A673 (cell line): Measurements from ENCODE around the gene FHIT. TPM values are rescaled to one million over a fixed set of nuclear protein-coding genes. Genes with fewer than 3 reads are reported as not detected.

Experiments used
- BruUV-seq: library from RNA; stranded (reverse); fragments of 400-500 nt; replicated peaks from 2 replicates; lab custom pipeline; 2021; lab: Mats Ljungman, UMichigan
- CTCF ChIA-PET: fragments of 300-600 bp; sonication (Branson Sonifier 250); formaldehyde crosslinking; loops from one replicate; lab custom pipeline; 2022; ENCODE audit warnings: antibody characterized with exemption; lab: Charles Lee
- POLR2A ChIA-PET: fragments of 300-600 bp; sonication (Branson Sonifier 250); formaldehyde crosslinking; loops from one replicate; lab custom pipeline; 2022; ENCODE audit warnings: antibody characterized with exemption; ENCODE audit not compliant: low non-redundant PET; lab: Charles Lee
- DNase-seq: peaks from one replicate; pipeline ENCODE4 v3.0.0-alpha.2; 2015; ENCODE audit warnings: low spot score
- H3K27ac ChIP-seq: fragments of 200-600 bp; sonication (generic); 2 replicates; pipeline ENCODE4 v1.5.1; 2016; ENCODE audit warnings: mixed run types, low read depth, mild to moderate bottlenecking, mixed read lengths, antibody characterized with exemption, low read length; ENCODE audit not compliant: poor library complexity, severe bottlenecking
- H3K27me3 ChIP-seq: fragments of 200-600 bp; sonication (generic); replicated peaks from 2 replicates; pipeline ENCODE4 v1.6.1; 2017; ENCODE audit warnings: mixed run types, low read depth, mild to moderate bottlenecking, mixed read lengths, antibody characterized with exemption, low read length; ENCODE audit not compliant: insufficient read depth, poor library complexity
- H3K36me3 ChIP-seq: fragments of 200-600 bp; sonication (generic); 2 replicates; pipeline ENCODE4 v1.6.1; 2016; ENCODE audit warnings: mixed run types, mild to moderate bottlenecking, mixed read lengths, antibody characterized with exemption, low read length; ENCODE audit not compliant: insufficient read depth, poor library complexity, severe bottlenecking
- H3K4me1 ChIP-seq: fragments of 200-600 bp; sonication (generic); 2 replicates; pipeline ENCODE4 v1.6.1; 2017; ENCODE audit warnings: mixed run types, mild to moderate bottlenecking, mixed read lengths, antibody characterized with exemption, low read length; ENCODE audit not compliant: insufficient read depth, poor library complexity, severe bottlenecking
- H3K4me3 ChIP-seq: fragments of 200-600 bp; sonication (generic); 2 replicates; pipeline ENCODE4 v1.5.1; 2016; ENCODE audit warnings: low read depth, mixed run types, mild to moderate bottlenecking, mixed read lengths, low read length; ENCODE audit not compliant: poor library complexity, severe bottlenecking
- H3K9me3 ChIP-seq: fragments of 200-600 bp; sonication (generic); 2 replicates; pipeline ENCODE4 v1.6.1; 2016; ENCODE audit warnings: mixed run types, low read depth, mild to moderate bottlenecking, mixed read lengths, antibody characterized with exemption, low read length; ENCODE audit not compliant: poor library complexity, severe bottlenecking
- CTCF ChIP-seq: fragments of 300-800, 200-600 bp; sonication (generic); conservative IDR thresholded peaks from 2 replicates; pipeline ENCODE4 v1.5.1; 2017; ENCODE audit warnings: low read depth, mild to moderate bottlenecking, antibody characterized with exemption, low read length, moderate library complexity, mixed read lengths
- EZH2 ChIP-seq: fragments of 200-600 bp; sonication (generic); IDR thresholded peaks from 2 replicates; pipeline ENCODE4 v1.6.1; 2017; ENCODE audit warnings: borderline replicate concordance, low read depth, mild to moderate bottlenecking, mixed read lengths, antibody characterized with exemption, low read length; ENCODE audit not compliant: poor library complexity, severe bottlenecking
- intact Hi-C: fragments of 100-400 bp; cut with micrococcal nuclease; formaldehyde crosslinking; loops from one replicate; pipeline ENCODE4 v1.10.0; 2022; ENCODE audit not compliant: unreplicated experiment
- total RNA-seq: library from RNA; stranded (reverse); gene quantifications from 2 replicates; pipeline ENCODE4 v1.2.3, GENCODE V29; 2021

Gene FHIT
- total RNA-seq, 1 experiment from 2014 or later = not detected

GRCh38 chr3:59809710-59810444 is 1441.4 kb downstream of the FHIT start:
- Histone ChIP-seq H3K27me3 (no peaks in the 10 kb centered on the region), H3K4me3 (no peak overlapping the region), H3K9me3 (no peaks in the 10 kb centered on the region), H3K27ac (no peak overlapping the region), H3K36me3 (no peaks in the 10 kb centered on the region), H3K4me1 (peaks cover 7% of the 10 kb centered on the region)
- no TSS peak for BruUV-seq
- POLR2A ChIA-PET = no interaction called here
- intact Hi-C loops = no loop called here
- DNase-seq = peak; percentile 19
- CTCF ChIA-PET = interaction anchor here (1.0 to 1.1 kb wide), 2 partner anchors 235 to 496 kb away, joined by 3 to 4 read pairs; no protein-coding TSS in a partner anchor
- TF ChIP-seq CTCF (peak; percentile 34; the same call in 1 of the 2 replicates), EZH2 (no peak)

DNA sequence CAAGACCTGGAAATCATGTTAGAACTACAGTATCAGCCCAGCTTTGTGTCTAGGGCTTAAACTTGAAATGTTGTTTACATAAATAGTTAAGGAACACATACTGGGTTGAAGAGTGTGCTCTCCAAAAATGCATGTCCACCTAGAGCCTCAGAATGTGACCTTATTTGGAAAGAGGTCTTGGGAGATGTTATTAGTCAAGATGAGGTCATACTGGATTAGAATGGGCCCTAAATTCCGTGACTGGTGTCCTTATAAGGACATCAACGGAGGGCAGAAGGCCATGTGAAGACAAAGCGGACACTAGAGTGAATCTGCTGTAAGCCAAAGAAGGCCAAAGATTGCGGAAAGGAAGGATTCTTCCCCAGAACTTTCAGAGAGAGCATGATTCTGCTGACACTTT is 1442.2 kb downstream of the FHIT start:
- DNase-seq = no peak
- Histone ChIP-seq H3K36me3 (no peaks in the 10 kb centered on the region), H3K4me1 (peaks cover 7% of the 10 kb centered on the region), H3K27ac (no peak overlapping the region), H3K9me3 (no peaks in the 10 kb centered on the region), H3K4me3 (no peak overlapping the region), H3K27me3 (no peaks in the 10 kb centered on the region)
- ChIA-PET POLR2A (no interaction called here), CTCF (interaction anchor here (1.1 kb wide), 1 partner anchor 495 kb away, joined by 3 read pairs; no protein-coding TSS in a partner anchor)
- intact Hi-C loops = no loop called here
- TF ChIP-seq EZH2 (no peak), CTCF (no peak)
- no TSS peak for BruUV-seq

GRCh38 chr3:59808446-59808845 is 1442.8 kb downstream of the FHIT start:
- Histone ChIP-seq H3K9me3 (no peaks in the 10 kb centered on the region), H3K27me3 (no peaks in the 10 kb centered on the region), H3K4me1 (peaks cover 7% of the 10 kb centered on the region), H3K36me3 (no peaks in the 10 kb centered on the region), H3K4me3 (no peak overlapping the region), H3K27ac (no peak overlapping the region)
- TF ChIP-seq CTCF (no peak), EZH2 (no peak)
- no TSS peak for BruUV-seq
- intact Hi-C loops = no loop called here
- no peak for DNase-seq
- ChIA-PET CTCF (no interaction called here), POLR2A (no interaction called here)
